OCI-LY3 (cell line): ENCODE results near the gene SLC25A28.

Experiments used
- H2AFZ ChIP-seq: fragments of 200-600, 300-600 bp; shearing (Covaris generic); 2 replicates; pipeline ENCODE4 v1.6.0; 2014; ENCODE audit warnings: antibody characterized with exemption, low read depth, low read length
- H3K27ac ChIP-seq: fragments of 200-600, 300-600 bp; sonication (generic); 2 replicates; pipeline ENCODE4 v1.5.1; 2014; ENCODE audit warnings: mild to moderate bottlenecking, low read length, moderate library complexity, mixed read lengths
- H3K27me3 ChIP-seq: fragments of 200-600, 300-600 bp; sonication (generic); 2 replicates; pipeline ENCODE4 v1.6.1; 2014; ENCODE audit warnings: low read depth, low read length, mixed read lengths
- H3K36me3 ChIP-seq: fragments of 200-600, 300-600 bp; sonication (generic); replicated peaks from 2 replicates; pipeline ENCODE3; 2014; ENCODE audit warnings: low read depth, low read length, mixed read lengths
- H3K4me1 ChIP-seq: fragments of 300-600, 200-600 bp; sonication (generic); 2 replicates; pipeline ENCODE4 v1.6.1; 2014; ENCODE audit warnings: low read length, mixed read lengths
- H3K4me2 ChIP-seq: fragments of 200-600, 300-600 bp; sonication (generic); 2 replicates; pipeline ENCODE4 v1.6.1; 2014; ENCODE audit warnings: low read length, mixed read lengths
- H3K4me3 ChIP-seq: fragments of 300-600, 200-600 bp; sonication (generic); 2 replicates; pipeline ENCODE4 v1.5.1; 2014; ENCODE audit warnings: antibody characterized with exemption, mild to moderate bottlenecking, low read length, moderate library complexity
- H3K79me2 ChIP-seq: fragments of 300-600, 200-600 bp; shearing (Covaris generic); 2 replicates; pipeline ENCODE4 v1.6.1; 2014; ENCODE audit warnings: mild to moderate bottlenecking, low read length, mixed read lengths
- H3K9ac ChIP-seq: fragments of 300-600, 200-600 bp; shearing (Covaris generic); 2 replicates; pipeline ENCODE4 v1.6.0; 2014; ENCODE audit warnings: mild to moderate bottlenecking, low read length, moderate library complexity
- H3K9me3 ChIP-seq: fragments of 200-600, 300-600 bp; shearing (Covaris generic); 2 replicates; pipeline ENCODE4 v1.6.1; 2014; ENCODE audit warnings: low read length, mixed read lengths; ENCODE audit not compliant: insufficient read depth
- H4K20me1 ChIP-seq: fragments of 200-600, 300-600 bp; sonication (generic); 2 replicates; pipeline ENCODE4 v1.6.1; 2016; ENCODE audit warnings: low read length, mixed read lengths; ENCODE audit not compliant: insufficient read depth
- CTCF ChIP-seq: fragments of 200-600, 300-600 bp; sonication (generic); IDR thresholded peaks from 2 replicates; pipeline ENCODE4 v1.5.1; 2014; ENCODE audit warnings: antibody characterized with exemption, low read length, low read depth
- EZH2phosphoT487 ChIP-seq: fragments of 200-600 bp; shearing (Covaris generic); IDR thresholded peaks from 2 replicates; pipeline ENCODE4 v1.6.1; 2018; ENCODE audit warnings: antibody characterized with exemption, mixed run types, low read depth

SLC25A28 gene

GRCh38 chr10:99658622-99659030, 38.4 kb upstream of the SLC25A28 start:
- peak overlapping the region; percentile 57 for H3K9ac ChIP-seq
- peak overlapping the region; percentile 88; the same call in 1 of the 2 replicates for H2AFZ ChIP-seq
- peaks cover 12% of the 10 kb centered on the region; the same call in 1 of the 2 replicates for H3K27me3 ChIP-seq
- peaks cover 4% of the 10 kb centered on the region for H3K4me1 ChIP-seq
- H4K20me1 ChIP-seq, result no peaks in the 10 kb centered on the region
- peak overlapping the region; percentile 80 for H3K4me3 ChIP-seq
- H3K4me2 ChIP-seq, result peak overlapping the region; percentile 94
- no peaks in the 10 kb centered on the region for H3K9me3 ChIP-seq
- no peaks in the 10 kb centered on the region for H3K79me2 ChIP-seq
- no peaks in the 10 kb centered on the region for H3K36me3 ChIP-seq
- H3K27ac ChIP-seq, result no peak overlapping the region
- TF ChIP-seq CTCF (no peak), EZH2phosphoT487 (no peak)

GRCh38 chr10:99656199-99657064, 36.2 kb upstream of the SLC25A28 start:
- H3K27ac ChIP-seq, result no peak overlapping the region
- no peak overlapping the region for H2AFZ ChIP-seq
- no peaks in the 10 kb centered on the region for H3K9me3 ChIP-seq
- H3K4me2 ChIP-seq, result no peak overlapping the region
- peaks cover 12% of the 10 kb centered on the region; the same call in 1 of the 2 replicates for H3K27me3 ChIP-seq
- no peak overlapping the region for H3K4me3 ChIP-seq
- H3K79me2 ChIP-seq, result no peaks in the 10 kb centered on the region
- no peaks in the 10 kb centered on the region for H3K36me3 ChIP-seq
- no peak overlapping the region for H3K9ac ChIP-seq
- no peaks in the 10 kb centered on the region for H4K20me1 ChIP-seq
- H3K4me1 ChIP-seq, result peaks cover 4% of the 10 kb centered on the region
- TF ChIP-seq CTCF (no peak), EZH2phosphoT487 (no peak)

- no peaks in the 10 kb centered on the region for H3K9me3 ChIP-seq
- H3K9ac ChIP-seq, result no peak overlapping the region
- H4K20me1 ChIP-seq, result no peaks in the 10 kb centered on the region
- H3K4me2 ChIP-seq, result no peak overlapping the region
- no peak overlapping the region for H3K27ac ChIP-seq
- H3K79me2 ChIP-seq, result no peaks in the 10 kb centered on the region
- H2AFZ ChIP-seq, result no peak overlapping the region
- no peak overlapping the region for H3K4me3 ChIP-seq
- TF ChIP-seq EZH2phosphoT487 (no peak), CTCF (no peak)
- peaks cover 4% of the 10 kb centered on the region for H3K4me1 ChIP-seq
- H3K27me3 ChIP-seq, result peaks cover 12% of the 10 kb centered on the region; the same call in 1 of the 2 replicates
- no peaks in the 10 kb centered on the region for H3K36me3 ChIP-seq
Observed at GRCh38 chr10:99654390-99655175, 34.3 kb upstream of the SLC25A28 start.
